GM12878 (cell line): ENCODE data around the gene CDR2. TPM values are rescaled to one million over a fixed set of nuclear protein-coding genes. Genes with fewer than 3 reads are reported as not detected.

Experiments used
- ATAC-seq: fragments of 200-7000 bp; cut with Tn5 transposase; 3 replicates; pipeline ENCODE4 v1.9.1; 2020; ENCODE audit warnings: mild to moderate bottlenecking, moderate library complexity
- BruUV-seq: library from RNA; stranded (reverse); fragments of 400-500 nt; replicated peaks from 2 replicates; lab custom pipeline; 2021; lab: Mats Ljungman, UMichigan
- CTCF ChIA-PET: fragments of 300-600 bp; sonication (Branson Sonifier 250); formaldehyde crosslinking; extraction: SDS; loops from one replicate; lab custom pipeline; 2021; ENCODE audit warnings: inconsistent platforms; lab: Yijun Ruan, JAX
- POLR2A ChIA-PET: fragments of 350-600 bp; formaldehyde crosslinking; extraction: SDS; loops from one replicate; lab custom pipeline; 2021; ENCODE audit warnings: inconsistent platforms; lab: Charles Lee
- RAD21 ChIA-PET: fragments of 300-600 bp; sonication (Branson Sonifier 250); formaldehyde crosslinking; loops from one replicate; lab custom pipeline; 2023; ENCODE audit warnings: antibody characterized with exemption; ENCODE audit not compliant: unreplicated experiment; lab: Charles Lee
- SMC1A ChIA-PET: fragments of 300-600 bp; sonication (Branson Sonifier 250); formaldehyde crosslinking; loops from one replicate; lab custom pipeline; 2023; ENCODE audit not compliant: unreplicated experiment, uncharacterized antibody; lab: Charles Lee
- DNase-seq: peaks from one replicate; pipeline ENCODE4 v3.0.0-alpha.2; 2011; ENCODE audit warnings: low read depth, low spot score
- FAIRE-seq: peaks from 3 replicates; lab custom pipeline; 2011; peaks lifted over from hg19 to GRCh38; lab: Jason Lieb, UNC
- H2AFZ ChIP-seq: 2 replicates; pipeline ENCODE4 v1.6.0; 2011; ENCODE audit warnings: low read depth, low read length, control low read depth; ENCODE audit not compliant: control insufficient read depth
- H3K27ac ChIP-seq: 2 replicates; pipeline ENCODE4 v1.5.1; 2011; ENCODE audit warnings: control low read depth; ENCODE audit not compliant: control insufficient read depth, insufficient read depth
- H3K27me3 ChIP-seq, 2 experiments: replicated peaks in 1 of 2; 2 replicates each; pipeline versions ENCODE4 v1.6.0 to v1.6.1; 2011; ENCODE audit warnings: low read length in 1 of 2; ENCODE audit not compliant: control insufficient read depth in 2 of 2, insufficient read depth in 2 of 2
- H3K36me3 ChIP-seq, 2 experiments: 2 replicates each; pipeline ENCODE4 v1.5.1; 2011; ENCODE audit warnings: low read length in 1 of 2; ENCODE audit not compliant: control insufficient read depth in 2 of 2, insufficient read depth in 2 of 2
- H3K4me1 ChIP-seq: 2 replicates; pipeline ENCODE4 v1.6.1; 2011; ENCODE audit warnings: mild to moderate bottlenecking, low read length, moderate library complexity, mixed read lengths; ENCODE audit not compliant: control insufficient read depth, insufficient read depth
- H3K4me2 ChIP-seq: 2 replicates; pipeline ENCODE4 v1.6.0; 2011; ENCODE audit warnings: control low read depth; ENCODE audit not compliant: control insufficient read depth, insufficient read depth
- H3K4me3 ChIP-seq: fragments of 200-600 bp; sonication (generic); 2 replicates; pipeline ENCODE4 v1.5.1; 2016
- H3K79me2 ChIP-seq: 2 replicates; pipeline ENCODE4 v1.6.0; 2011; ENCODE audit warnings: low read length; ENCODE audit not compliant: control insufficient read depth, insufficient read depth
- H3K9ac ChIP-seq: 2 replicates; pipeline ENCODE4 v1.8.0; 2011; ENCODE audit warnings: low read length, control low read depth, mixed read lengths; ENCODE audit not compliant: control insufficient read depth, insufficient read depth
- H3K9me3 ChIP-seq: replicated peaks from 3 replicates; pipeline ENCODE4 v1.5.1; 2011; ENCODE audit warnings: mild to moderate bottlenecking, low read length; ENCODE audit not compliant: control insufficient read depth, insufficient read depth
- H4K20me1 ChIP-seq: 2 replicates; pipeline ENCODE4 v1.6.0; 2011; ENCODE audit not compliant: control insufficient read depth, insufficient read depth
- CHD2 ChIP-seq: IDR thresholded peaks from 2 replicates; pipeline ENCODE4 v1.6.1; 2011; ENCODE audit warnings: low read depth, low read length, improper control_type of control experiment, borderline replicate concordance
- DPF2 ChIP-seq: fragments of 450-650 bp; IDR thresholded peaks from 2 replicates; pipeline ENCODE4 v1.6.1; 2017; ENCODE audit warnings: mild to moderate bottlenecking
- EZH2 ChIP-seq: IDR thresholded peaks from 2 replicates; pipeline ENCODE4 v1.6.1; 2012; ENCODE audit warnings: low read depth, mild to moderate bottlenecking, control low read depth, inconsistent platforms, low read length, borderline replicate concordance; ENCODE audit not compliant: control insufficient read depth
- JUNB ChIP-seq: IDR thresholded peaks from 2 replicates; pipeline ENCODE4 v1.6.1; 2016; ENCODE audit warnings: antibody characterized with exemption, mild to moderate bottlenecking
- KLF5 ChIP-seq: fragments of 450-650 bp; IDR thresholded peaks from 2 replicates; pipeline ENCODE4 v1.6.1; 2014; ENCODE audit warnings: mild to moderate bottlenecking; ENCODE audit not compliant: partially characterized antibody
- MYB ChIP-seq: fragments of 150-350 bp; IDR thresholded peaks from 2 replicates; pipeline ENCODE4 v1.6.1; 2014; ENCODE audit warnings: mild to moderate bottlenecking, low read depth, low read length, borderline replicate concordance
- NFYA ChIP-seq: IDR thresholded peaks from 2 replicates; pipeline ENCODE4 v1.6.1; 2011; ENCODE audit warnings: low read depth, mild to moderate bottlenecking, low read length, improper control_type of control experiment, borderline replicate concordance
- NFYB ChIP-seq: IDR thresholded peaks from 2 replicates; pipeline ENCODE4 v1.6.1; 2011; ENCODE audit warnings: low read depth, mild to moderate bottlenecking, low read length, improper control_type of control experiment, moderate library complexity; ENCODE audit not compliant: insufficient read depth
- TARDBP ChIP-seq: IDR thresholded peaks from 2 replicates; pipeline ENCODE4 v1.6.1; 2016; ENCODE audit warnings: borderline replicate concordance
- YY1 ChIP-seq: IDR thresholded peaks from 2 replicates; pipeline ENCODE4 v1.6.1; 2011; ENCODE audit warnings: low read depth, mild to moderate bottlenecking, low read length
- WGBS: methylation state at CpG from one replicate; pipeline ENCODE4 v1.1.6; 2016; ENCODE audit warnings: low lambda C conversion rate; ENCODE audit not compliant: insufficient replicate concordance, insufficient coverage; ENCODE audit errors: missing lambda C conversion rate; 5-methylcytosine and 5-hydroxymethylcytosine counted together
- in situ Hi-C: fragments of 300-500 bp; cut with MboI; formaldehyde crosslinking; loops from 9 replicates; pipeline ENCODE4 v1.14.3; 2018; ENCODE audit warnings: mixed read lengths
- intact Hi-C: fragments of 100-400 bp; cut with micrococcal nuclease; formaldehyde crosslinking; loops from one replicate; pipeline ENCODE4 v1.14.2; 2022; ENCODE audit not compliant: unreplicated experiment
- polyA plus RNA-seq, 11 experiments: library from polyadenylated mRNA; depleted of rRNA in 4 of 11; unstranded in 6 of 11; stranded (reverse) in 5 of 11; fragments of >200 nt; fragmentation: Nextera tagmentation in 4 of 11; fragmentation: Illumina TruSeq in 1 of 11; extraction: Ambion mirVana in 4 of 11; extraction: Trizol in 1 of 11; gene quantifications; 1 replicate in 1 of 11; 2 replicates in 10 of 11; pipeline versions ENCODE4 v1.2.1 to v1.2.3, GENCODE V29; 2011 to 2016; ENCODE audit warnings: inconsistent platforms in 2 of 11, missing spikeins in 2 of 11, low read depth in 1 of 11
- total RNA-seq, 4 experiments: library from RNA; depleted of rRNA in 3 of 4; stranded (reverse); fragments of >200 nt in 3 of 4; fragmentation: Illumina TruSeq in 1 of 4; extraction: Trizol in 1 of 4; gene quantifications; 2 replicates each; pipeline versions ENCODE4 v1.2.1 to v1.2.3, GENCODE V29; 2013 to 2021
- TF ChIP-seq, protein P1 (sequence below): fragments of 450-650 bp; IDR thresholded peaks from 2 replicates; pipeline ENCODE4 v1.6.1; 2017; ENCODE audit warnings: mild to moderate bottlenecking
- TF ChIP-seq, protein P2 (sequence below): fragments of 450-650 bp; IDR thresholded peaks from 2 replicates; pipeline ENCODE4 v1.6.1; 2017; ENCODE audit warnings: mild to moderate bottlenecking, low read depth, inconsistent platforms; ENCODE audit not compliant: poor library complexity, severe bottlenecking
- TF ChIP-seq, protein P3 (sequence below): fragments of 450-650 bp; IDR thresholded peaks from 2 replicates; pipeline ENCODE4 v1.6.1; 2016; ENCODE audit warnings: mild to moderate bottlenecking, moderate library complexity, borderline replicate concordance
- TF ChIP-seq, protein P4 (sequence below): fragments of 450-650 bp; IDR thresholded peaks from 2 replicates; pipeline ENCODE4 v1.6.1; 2018; ENCODE audit warnings: borderline replicate concordance, mild to moderate bottlenecking; ENCODE audit not compliant: partially characterized antibody

CDR2 gene
- total and polyA plus RNA-seq, 10 of the 15 experiments (the other 5 are each of a cell fraction or from before 2014, with no cell fraction given) = 4.8 to 24.3 (median 19.2) TPM

GRCh38 chr16:22348291-22348690, 26.1 kb downstream of the CDR2 start:
- Histone ChIP-seq H2AFZ (no peak overlapping the region), H3K36me3 (peaks cover 16 to 30% of the 10 kb centered on the region in 2 experiments), H3K27me3 (no peaks in the 10 kb centered on the region), H4K20me1 (no peaks in the 10 kb centered on the region), H3K4me1 (peaks cover 2% of the 10 kb centered on the region; the same call in 1 of the 2 replicates), H3K9ac (no peak overlapping the region), H3K79me2 (peaks cover 6% of the 10 kb centered on the region), H3K4me3 (no peak overlapping the region), H3K9me3 (no peaks in the 10 kb centered on the region; the same call in 2 of the 3 replicates), H3K27ac (no peak overlapping the region), H3K4me2 (no peak overlapping the region)
- RAD21 ChIA-PET = no interaction called here
- 69% methylated on average over 2 of the region's 2 CpGs for WGBS
- intact Hi-C loops (no loop called here), in situ Hi-C loops (loop anchor here (5.0 kb wide), 1 partner anchor 49 kb away; no protein-coding TSS in a partner anchor)
- POLR2A ChIA-PET = no interaction called here
- DNase-seq = no peak
- CTCF ChIA-PET = no interaction called here
- no TSS peak for BruUV-seq
- SMC1A ChIA-PET = no interaction called here
- TF ChIP-seq NFYA (no peak), EZH2 (no peak), JUNB (no peak), CHD2 (no peak), YY1 (no peak), DPF2 (no peak), MYB (no peak), KLF5 (no peak), NFYB (no peak), TARDBP (no peak)
- TF ChIP-seq, protein P1, sequence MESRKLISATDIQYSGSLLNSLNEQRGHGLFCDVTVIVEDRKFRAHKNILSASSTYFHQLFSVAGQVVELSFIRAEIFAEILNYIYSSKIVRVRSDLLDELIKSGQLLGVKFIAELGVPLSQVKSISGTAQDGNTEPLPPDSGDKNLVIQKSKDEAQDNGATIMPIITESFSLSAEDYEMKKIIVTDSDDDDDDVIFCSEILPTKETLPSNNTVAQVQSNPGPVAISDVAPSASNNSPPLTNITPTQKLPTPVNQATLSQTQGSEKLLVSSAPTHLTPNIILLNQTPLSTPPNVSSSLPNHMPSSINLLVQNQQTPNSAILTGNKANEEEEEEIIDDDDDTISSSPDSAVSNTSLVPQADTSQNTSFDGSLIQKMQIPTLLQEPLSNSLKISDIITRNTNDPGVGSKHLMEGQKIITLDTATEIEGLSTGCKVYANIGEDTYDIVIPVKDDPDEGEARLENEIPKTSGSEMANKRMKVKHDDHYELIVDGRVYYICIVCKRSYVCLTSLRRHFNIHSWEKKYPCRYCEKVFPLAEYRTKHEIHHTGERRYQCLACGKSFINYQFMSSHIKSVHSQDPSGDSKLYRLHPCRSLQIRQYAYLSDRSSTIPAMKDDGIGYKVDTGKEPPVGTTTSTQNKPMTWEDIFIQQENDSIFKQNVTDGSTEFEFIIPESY = no peak
- TF ChIP-seq, protein P2, sequence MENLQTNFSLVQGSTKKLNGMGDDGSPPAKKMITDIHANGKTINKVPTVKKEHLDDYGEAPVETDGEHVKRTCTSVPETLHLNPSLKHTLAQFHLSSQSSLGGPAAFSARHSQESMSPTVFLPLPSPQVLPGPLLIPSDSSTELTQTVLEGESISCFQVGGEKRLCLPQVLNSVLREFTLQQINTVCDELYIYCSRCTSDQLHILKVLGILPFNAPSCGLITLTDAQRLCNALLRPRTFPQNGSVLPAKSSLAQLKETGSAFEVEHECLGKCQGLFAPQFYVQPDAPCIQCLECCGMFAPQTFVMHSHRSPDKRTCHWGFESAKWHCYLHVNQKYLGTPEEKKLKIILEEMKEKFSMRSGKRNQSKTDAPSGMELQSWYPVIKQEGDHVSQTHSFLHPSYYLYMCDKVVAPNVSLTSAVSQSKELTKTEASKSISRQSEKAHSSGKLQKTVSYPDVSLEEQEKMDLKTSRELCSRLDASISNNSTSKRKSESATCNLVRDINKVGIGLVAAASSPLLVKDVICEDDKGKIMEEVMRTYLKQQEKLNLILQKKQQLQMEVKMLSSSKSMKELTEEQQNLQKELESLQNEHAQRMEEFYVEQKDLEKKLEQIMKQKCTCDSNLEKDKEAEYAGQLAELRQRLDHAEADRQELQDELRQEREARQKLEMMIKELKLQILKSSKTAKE = no peak
- TF ChIP-seq, protein P3, sequence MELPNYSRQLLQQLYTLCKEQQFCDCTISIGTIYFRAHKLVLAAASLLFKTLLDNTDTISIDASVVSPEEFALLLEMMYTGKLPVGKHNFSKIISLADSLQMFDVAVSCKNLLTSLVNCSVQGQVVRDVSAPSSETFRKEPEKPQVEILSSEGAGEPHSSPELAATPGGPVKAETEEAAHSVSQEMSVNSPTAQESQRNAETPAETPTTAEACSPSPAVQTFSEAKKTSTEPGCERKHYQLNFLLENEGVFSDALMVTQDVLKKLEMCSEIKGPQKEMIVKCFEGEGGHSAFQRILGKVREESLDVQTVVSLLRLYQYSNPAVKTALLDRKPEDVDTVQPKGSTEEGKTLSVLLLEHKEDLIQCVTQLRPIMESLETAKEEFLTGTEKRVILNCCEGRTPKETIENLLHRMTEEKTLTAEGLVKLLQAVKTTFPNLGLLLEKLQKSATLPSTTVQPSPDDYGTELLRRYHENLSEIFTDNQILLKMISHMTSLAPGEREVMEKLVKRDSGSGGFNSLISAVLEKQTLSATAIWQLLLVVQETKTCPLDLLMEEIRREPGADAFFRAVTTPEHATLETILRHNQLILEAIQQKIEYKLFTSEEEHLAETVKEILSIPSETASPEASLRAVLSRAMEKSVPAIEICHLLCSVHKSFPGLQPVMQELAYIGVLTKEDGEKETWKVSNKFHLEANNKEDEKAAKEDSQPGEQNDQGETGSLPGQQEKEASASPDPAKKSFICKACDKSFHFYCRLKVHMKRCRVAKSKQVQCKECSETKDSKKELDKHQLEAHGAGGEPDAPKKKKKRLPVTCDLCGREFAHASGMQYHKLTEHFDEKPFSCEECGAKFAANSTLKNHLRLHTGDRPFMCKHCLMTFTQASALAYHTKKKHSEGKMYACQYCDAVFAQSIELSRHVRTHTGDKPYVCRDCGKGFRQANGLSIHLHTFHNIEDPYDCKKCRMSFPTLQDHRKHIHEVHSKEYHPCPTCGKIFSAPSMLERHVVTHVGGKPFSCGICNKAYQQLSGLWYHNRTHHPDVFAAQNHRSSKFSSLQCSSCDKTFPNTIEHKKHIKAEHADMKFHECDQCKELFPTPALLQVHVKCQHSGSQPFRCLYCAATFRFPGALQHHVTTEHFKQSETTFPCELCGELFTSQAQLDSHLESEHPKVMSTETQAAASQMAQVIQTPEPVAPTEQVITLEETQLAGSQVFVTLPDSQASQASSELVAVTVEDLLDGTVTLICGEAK = no peak
- TF ChIP-seq, protein P4, sequence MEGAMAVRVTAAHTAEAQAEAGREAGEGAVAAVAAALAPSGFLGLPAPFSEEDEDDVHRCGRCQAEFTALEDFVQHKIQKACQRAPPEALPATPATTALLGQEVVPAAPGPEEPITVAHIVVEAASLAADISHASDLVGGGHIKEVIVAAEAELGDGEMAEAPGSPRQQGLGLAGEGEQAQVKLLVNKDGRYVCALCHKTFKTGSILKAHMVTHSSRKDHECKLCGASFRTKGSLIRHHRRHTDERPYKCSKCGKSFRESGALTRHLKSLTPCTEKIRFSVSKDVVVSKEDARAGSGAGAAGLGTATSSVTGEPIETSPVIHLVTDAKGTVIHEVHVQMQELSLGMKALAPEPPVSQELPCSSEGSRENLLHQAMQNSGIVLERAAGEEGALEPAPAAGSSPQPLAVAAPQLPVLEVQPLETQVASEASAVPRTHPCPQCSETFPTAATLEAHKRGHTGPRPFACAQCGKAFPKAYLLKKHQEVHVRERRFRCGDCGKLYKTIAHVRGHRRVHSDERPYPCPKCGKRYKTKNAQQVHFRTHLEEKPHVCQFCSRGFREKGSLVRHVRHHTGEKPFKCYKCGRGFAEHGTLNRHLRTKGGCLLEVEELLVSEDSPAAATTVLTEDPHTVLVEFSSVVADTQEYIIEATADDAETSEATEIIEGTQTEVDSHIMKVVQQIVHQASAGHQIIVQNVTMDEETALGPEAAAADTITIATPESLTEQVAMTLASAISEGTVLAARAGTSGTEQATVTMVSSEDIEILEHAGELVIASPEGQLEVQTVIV = no peak
- FAIRE-seq = no peak
- ATAC-seq = no peak
